ENCODE measurements around the gene CBLN2. TPM values are rescaled to one million over a fixed set of nuclear protein-coding genes. Genes with fewer than 3 reads are reported as not detected.

CBLN2 gene
- total and polyA plus RNA-seq, 10 donors = 0.06 to 0.63 (median 0.10) TPM; not detected in 5

DNA sequence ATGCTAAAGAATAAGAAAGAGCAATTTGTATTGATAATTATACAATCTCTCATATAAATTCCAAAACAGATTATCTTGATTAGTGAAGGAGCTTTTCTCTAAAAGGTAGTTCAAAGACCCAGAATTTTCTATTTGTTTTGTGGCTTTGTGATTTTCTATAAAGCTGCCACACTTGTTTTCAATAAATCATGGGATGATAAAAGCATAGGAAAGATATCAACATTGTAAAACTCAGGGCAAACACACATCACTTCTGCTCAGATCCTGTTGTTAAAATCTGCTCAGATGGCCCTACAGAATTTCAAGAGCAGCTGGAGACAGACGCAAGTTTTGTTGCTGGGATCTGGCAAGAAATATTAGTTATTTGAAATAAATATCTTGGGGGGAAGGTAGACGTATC, 28.8 kb upstream of the CBLN2 start:
- TF ChIP-seq POLR2AphosphoS5 (IDR thresholded peaks at IDR 0.05) = no peak
- TF ChIP-seq, protein P1, sequence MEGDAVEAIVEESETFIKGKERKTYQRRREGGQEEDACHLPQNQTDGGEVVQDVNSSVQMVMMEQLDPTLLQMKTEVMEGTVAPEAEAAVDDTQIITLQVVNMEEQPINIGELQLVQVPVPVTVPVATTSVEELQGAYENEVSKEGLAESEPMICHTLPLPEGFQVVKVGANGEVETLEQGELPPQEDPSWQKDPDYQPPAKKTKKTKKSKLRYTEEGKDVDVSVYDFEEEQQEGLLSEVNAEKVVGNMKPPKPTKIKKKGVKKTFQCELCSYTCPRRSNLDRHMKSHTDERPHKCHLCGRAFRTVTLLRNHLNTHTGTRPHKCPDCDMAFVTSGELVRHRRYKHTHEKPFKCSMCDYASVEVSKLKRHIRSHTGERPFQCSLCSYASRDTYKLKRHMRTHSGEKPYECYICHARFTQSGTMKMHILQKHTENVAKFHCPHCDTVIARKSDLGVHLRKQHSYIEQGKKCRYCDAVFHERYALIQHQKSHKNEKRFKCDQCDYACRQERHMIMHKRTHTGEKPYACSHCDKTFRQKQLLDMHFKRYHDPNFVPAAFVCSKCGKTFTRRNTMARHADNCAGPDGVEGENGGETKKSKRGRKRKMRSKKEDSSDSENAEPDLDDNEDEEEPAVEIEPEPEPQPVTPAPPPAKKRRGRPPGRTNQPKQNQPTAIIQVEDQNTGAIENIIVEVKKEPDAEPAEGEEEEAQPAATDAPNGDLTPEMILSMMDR (IDR thresholded peaks at IDR 0.05 in 8 of 11, conservative IDR thresholded peaks at IDR 0.05 in 3 of 11) = no peak
- no peak for TF ChIP-seq POLR2A (IDR thresholded peaks at IDR 0.05)
- DNase-seq = no peak
- no peaks in the 10 kb centered on the region for H3K36me3 ChIP-seq
- H3K27ac ChIP-seq = no peak overlapping the region
- no peak overlapping the region for H3K4me3 ChIP-seq
- intact Hi-C loops (cut with DNase I; ENCODE audit: low total_unique reads) = no loop called here
- no peaks in the 10 kb centered on the region for H3K4me1 ChIP-seq
- 71 to 83% (median 78%) methylated on average over 2 of the region's 2 CpGs for WGBS, 5 donors
- H3K27me3 ChIP-seq (replicated peaks in 1 of 7) = no peaks in the 10 kb centered on the region
- H3K9me3 ChIP-seq = no peaks in the 10 kb centered on the region

DNA sequence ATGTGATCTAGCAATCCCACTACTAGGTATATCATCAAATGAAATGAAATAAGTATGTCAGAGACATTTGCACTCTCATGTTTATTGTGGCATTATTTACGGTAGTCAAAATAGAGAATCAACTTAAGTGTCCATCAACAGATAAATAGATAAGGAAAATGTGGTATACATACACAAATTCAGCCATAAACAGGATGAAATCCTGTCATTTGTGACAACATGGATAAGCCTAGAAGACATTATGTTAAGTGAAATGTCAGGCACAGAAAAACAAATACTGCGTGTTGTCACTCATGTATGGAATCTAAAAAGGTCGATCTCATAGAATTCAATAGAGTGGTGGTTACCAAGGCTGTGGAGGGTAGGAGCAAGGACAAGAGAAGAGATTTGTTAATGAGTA, 22.1 kb upstream of the CBLN2 start:
- Histone ChIP-seq H3K27ac (no peak overlapping the region), H3K4me1 (no peaks in the 10 kb centered on the region), H3K9me3 (peaks cover 0 to 18% (median 17%) of the 10 kb centered on the region in 8 donors), H3K4me3 (no peak overlapping the region), H3K36me3 (no peaks in the 10 kb centered on the region), H3K27me3 (replicated peaks in 1 of 7) (no peaks in the 10 kb centered on the region)
- DNase-seq = no peak
- TF ChIP-seq POLR2A (IDR thresholded peaks at IDR 0.05) = no peak
- TF ChIP-seq, protein P1 (IDR thresholded peaks at IDR 0.05 in 8 of 11, conservative IDR thresholded peaks at IDR 0.05 in 3 of 11) = no peak
- TF ChIP-seq POLR2AphosphoS5 (IDR thresholded peaks at IDR 0.05) = no peak
- 72 to 97% (median 91%) methylated on average over 3 of the region's 3 CpGs for WGBS, 5 donors
- intact Hi-C loops (cut with DNase I; ENCODE audit: low total_unique reads) = no loop called here

DNA sequence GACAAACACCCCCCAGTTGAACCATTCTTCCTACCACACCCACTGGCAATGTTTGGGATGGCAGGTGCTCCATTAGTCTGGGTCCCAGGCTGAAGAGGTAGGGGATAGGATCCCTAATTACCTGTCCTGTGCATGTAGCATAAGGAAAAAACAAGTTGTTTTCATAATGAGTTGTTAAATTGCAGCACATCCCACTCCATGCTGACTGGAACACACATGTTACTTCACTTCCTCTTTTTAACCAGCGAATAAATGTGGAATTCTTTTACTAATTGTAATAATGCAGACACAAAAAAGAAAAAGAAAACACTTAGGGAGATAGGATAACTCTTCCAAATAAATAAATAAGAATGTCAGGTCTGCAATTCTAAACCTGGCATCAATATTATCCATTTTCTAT, 11.8 kb upstream of the CBLN2 start:
- H3K4me1 ChIP-seq = no peaks in the 10 kb centered on the region
- H3K36me3 ChIP-seq = no peaks in the 10 kb centered on the region
- no peak overlapping the region for H3K27ac ChIP-seq
- intact Hi-C loops (cut with DNase I; ENCODE audit: low total_unique reads) = no loop called here
- no peak for TF ChIP-seq POLR2A (IDR thresholded peaks at IDR 0.05)
- TF ChIP-seq, protein P1 (IDR thresholded peaks at IDR 0.05 in 8 of 11, conservative IDR thresholded peaks at IDR 0.05 in 3 of 11) = no peak
- no peak for TF ChIP-seq POLR2AphosphoS5 (IDR thresholded peaks at IDR 0.05)
- no peaks in the 10 kb centered on the region for H3K27me3 ChIP-seq (replicated peaks in 1 of 7)
- 9 to 30% (median 24%) methylated on average over 1 of the region's 1 CpG for WGBS, 5 donors
- DNase-seq = no peak
- H3K4me3 ChIP-seq = no peak overlapping the region
- H3K9me3 ChIP-seq = no peaks in the 10 kb centered on the region

- 56 to 77% (median 63%) methylated on average over 7 of the region's 7 CpGs for WGBS, 5 donors
Observed at GRCh38 chr18:72555101-72555500, 11.0 kb upstream of the CBLN2 start.

More at GRCh38 chr18:72555101-72555500, 11.0 kb upstream of the CBLN2 start:
- Histone ChIP-seq H3K9me3 (no peaks in the 10 kb centered on the region), H3K27ac (no peak overlapping the region), H3K4me1 (no peaks in the 10 kb centered on the region), H3K36me3 (no peaks in the 10 kb centered on the region), H3K27me3 (replicated peaks in 1 of 7) (no peaks in the 10 kb centered on the region), H3K4me3 (no peak overlapping the region)
- DNase-seq = no peak
- intact Hi-C loops (cut with DNase I; ENCODE audit: low total_unique reads) = no loop called here
- TF ChIP-seq POLR2A (IDR thresholded peaks at IDR 0.05) = no peak
- no peak for TF ChIP-seq POLR2AphosphoS5 (IDR thresholded peaks at IDR 0.05)
- TF ChIP-seq, protein P1 (IDR thresholded peaks at IDR 0.05 in 8 of 11, conservative IDR thresholded peaks at IDR 0.05 in 3 of 11) = no peak

Data from spleen (tissue), 11 donors.